Fibroblast of pulmonary artery (primary cell): ENCODE measurements around the gene CROCC2.

Source experiments
- DNase-seq: peaks from one replicate; pipeline ENCODE4 v3.0.0-alpha.2; 2010; ENCODE audit warnings: low read depth
- H3K4me3 ChIP-seq: replicated peaks from 2 replicates; pipeline ENCODE4 v1.5.1; 2011; ENCODE audit warnings: low read depth, mild to moderate bottlenecking, control low read depth, low read length, moderate library complexity
- CTCF ChIP-seq: IDR thresholded peaks from 2 replicates; pipeline ENCODE4 v1.5.1; 2011; ENCODE audit warnings: mild to moderate bottlenecking, control low read depth, low read length, inconsistent platforms; ENCODE audit errors: missing control alignments

The CROCC2 gene

GRCh38 chr2:240933966-240934700, 28.0 kb downstream of the CROCC2 start:
- no peak overlapping the region for H3K4me3 ChIP-seq
- no peak for TF ChIP-seq CTCF
- no peak for DNase-seq

- no peak for TF ChIP-seq CTCF
- no peak for DNase-seq
These were observed 28.6 kb downstream of the CROCC2 start for GRCh38 chr2:240934701-240935102.

GRCh38 chr2:240935103-240935876, 29.2 kb downstream of the CROCC2 start:
- no peak for TF ChIP-seq CTCF
- no peak overlapping the region for H3K4me3 ChIP-seq

More at GRCh38 chr2:240934701-240935102, 28.6 kb downstream of the CROCC2 start:
- no peak overlapping the region for H3K4me3 ChIP-seq

GRCh38 chr2:240936106-240936505, 30.0 kb downstream of the CROCC2 start:
- no peak for TF ChIP-seq CTCF
- no peak for DNase-seq
- no peak overlapping the region for H3K4me3 ChIP-seq

More at GRCh38 chr2:240935103-240935876, 29.2 kb downstream of the CROCC2 start:
- no peak for DNase-seq

- DNase-seq, result no peak
- no peak for TF ChIP-seq CTCF
- no peak overlapping the region for H3K4me3 ChIP-seq
These were observed 39.9 kb downstream of the CROCC2 start for GRCh38 chr2:240946046-240946445.

GRCh38 chr2:240946654-240947053, 40.5 kb downstream of the CROCC2 start:
- DNase-seq, result no peak

More at GRCh38 chr2:240946654-240947053, 40.5 kb downstream of the CROCC2 start:
- H3K4me3 ChIP-seq, result no peak overlapping the region
- no peak for TF ChIP-seq CTCF
